K562 (cell line): ENCODE results near the gene RTL10. TPM values are rescaled to one million over a fixed set of nuclear protein-coding genes. Genes with fewer than 3 reads are reported as not detected.

ENCODE experiments used
- CHD1 ChIP-seq: fragments of 200-600 bp; sonication (generic); IDR thresholded peaks from one replicate; pipeline ENCODE4 v1.6.1; 2012; ENCODE audit warnings: mild to moderate bottlenecking, moderate library complexity, low read length, inconsistent platforms
- EZH2 ChIP-seq: IDR thresholded peaks from 2 replicates; pipeline ENCODE4 v1.6.1; 2012; ENCODE audit warnings: low read depth, mild to moderate bottlenecking, inconsistent platforms, low read length, borderline replicate concordance
- HOXB6 ChIP-seq: fragments of 250-450 bp; sonication (Bioruptor Pico); IDR thresholded peaks from 2 replicates; pipeline ENCODE4 v1.5.1; 2022; ENCODE audit warnings: mild to moderate bottlenecking, borderline replicate concordance
- ILF3 ChIP-seq: fragments of 450-650 bp; IDR thresholded peaks from 2 replicates; pipeline ENCODE4 v1.6.1; 2018; ENCODE audit warnings: antibody characterized with exemption, mild to moderate bottlenecking, moderate library complexity, borderline replicate concordance
- MAFF ChIP-seq: IDR thresholded peaks from 2 replicates; pipeline ENCODE4 v1.6.1; 2012; ENCODE audit warnings: low read length, improper control_type of control experiment
- TBL1XR1 ChIP-seq, 2 experiments: IDR thresholded peaks; 2 replicates each; pipeline ENCODE4 v1.6.1; 2012; ENCODE audit warnings: improper control_type of control experiment in 2 of 2, low read length in 2 of 2, mild to moderate bottlenecking in 1 of 2
- TBP ChIP-seq: optimal IDR thresholded peaks from 2 replicates; pipeline ENCODE3; 2011; ENCODE audit warnings: low read depth, low read length, improper control_type of control experiment
- ZNF668 ChIP-seq: fragments of 250-450 bp; sonication (Bioruptor Pico); IDR thresholded peaks from 2 replicates; pipeline ENCODE4 v1.8.0; 2022; ENCODE audit warnings: mild to moderate bottlenecking, inconsistent platforms
- ZNF76 ChIP-seq: fragments of 250-450 bp; sonication (Bioruptor Pico); IDR thresholded peaks from 2 replicates; pipeline ENCODE4 v1.4.0; 2020; ENCODE audit warnings: mild to moderate bottlenecking, moderate library complexity, borderline replicate concordance
- ZSCAN29 ChIP-seq: fragments of 450-650 bp; IDR thresholded peaks from 2 replicates; pipeline ENCODE4 v1.6.1; 2017
- polyA plus RNA-seq, 8 experiments: library from polyadenylated mRNA; depleted of rRNA in 4 of 8; stranded (reverse) in 5 of 8; unstranded in 3 of 8; fragments of >200 nt; fragmentation: Nextera tagmentation in 2 of 8; fragmentation: Illumina TruSeq in 1 of 8; extraction: Ambion mirVana in 2 of 8; extraction: Trizol in 1 of 8; gene quantifications; 2 replicates each; pipeline versions ENCODE4 v1.2.1 to v1.2.3, GENCODE V29; 2011 to 2014; ENCODE audit warnings: inconsistent platforms in 1 of 8, missing spikeins in 1 of 8
- total RNA-seq, 7 experiments: library from RNA; depleted of rRNA in 6 of 7; stranded (reverse); fragments of >200 nt in 6 of 7; fragmentation: Illumina TruSeq in 2 of 7; extraction: Trizol in 2 of 7; gene quantifications; 2 replicates each; pipeline versions ENCODE4 v1.2.1 to v1.2.3, GENCODE V29; 2011 to 2021; ENCODE audit warnings: low replicate concordance in 1 of 7
- TF ChIP-seq, protein P1 (sequence below): fragments of 250-450 bp; sonication (Bioruptor Pico); IDR thresholded peaks from 2 replicates; pipeline ENCODE4 v1.9.0; 2021; ENCODE audit warnings: mild to moderate bottlenecking, inconsistent platforms
- TF ChIP-seq, protein P2 (sequence below): sonication (generic); formaldehyde crosslinking; IDR thresholded peaks from 2 replicates; pipeline ENCODE4 v1.8.0; 2022; ENCODE audit warnings: mild to moderate bottlenecking, missing genetic modification reagents
- TF ChIP-seq, protein P3 (sequence below): fragments of 250-450 bp; sonication (Bioruptor Pico); IDR thresholded peaks from 2 replicates; pipeline ENCODE4 v1.8.0; 2022; ENCODE audit warnings: inconsistent platforms

The RTL10 gene
- total and polyA plus RNA-seq, 9 of the 15 experiments (the other 6 are each of a cell fraction or from before 2014, with no cell fraction given) = 19.8 to 75.5 (median 32.5) TPM

DNA sequence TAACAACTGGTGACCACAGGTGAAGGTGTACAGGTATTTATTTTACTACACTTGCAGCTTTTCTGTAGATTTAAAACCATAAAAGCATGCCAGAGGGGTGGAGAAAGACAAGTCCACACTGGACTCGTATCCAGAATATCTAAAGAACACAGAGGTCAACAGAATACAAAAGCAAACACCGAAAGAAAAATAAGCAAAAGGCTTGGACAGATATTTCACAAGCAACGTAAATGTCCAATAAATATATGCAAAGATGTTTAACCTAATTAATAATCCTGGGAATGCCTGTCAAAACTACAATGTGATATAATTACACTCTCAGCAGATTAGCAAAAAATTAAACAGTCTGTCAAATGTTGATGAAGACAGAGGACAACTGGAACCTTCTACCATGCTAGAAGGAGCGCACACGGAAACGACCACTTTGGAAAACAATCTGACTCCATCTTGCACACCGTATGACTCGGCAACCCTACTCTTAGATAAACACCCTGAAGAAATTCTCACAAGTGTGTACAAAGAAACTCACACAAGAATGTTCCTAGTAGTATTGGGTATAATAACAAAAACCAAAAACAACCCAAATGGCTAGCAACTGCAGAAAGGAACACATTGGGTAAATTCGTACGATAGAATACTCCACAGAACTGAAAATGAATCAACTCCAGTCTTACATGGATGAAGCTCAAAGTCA lies 27.2 kb downstream of the RTL10 start (continued):
- TF ChIP-seq, protein P1, sequence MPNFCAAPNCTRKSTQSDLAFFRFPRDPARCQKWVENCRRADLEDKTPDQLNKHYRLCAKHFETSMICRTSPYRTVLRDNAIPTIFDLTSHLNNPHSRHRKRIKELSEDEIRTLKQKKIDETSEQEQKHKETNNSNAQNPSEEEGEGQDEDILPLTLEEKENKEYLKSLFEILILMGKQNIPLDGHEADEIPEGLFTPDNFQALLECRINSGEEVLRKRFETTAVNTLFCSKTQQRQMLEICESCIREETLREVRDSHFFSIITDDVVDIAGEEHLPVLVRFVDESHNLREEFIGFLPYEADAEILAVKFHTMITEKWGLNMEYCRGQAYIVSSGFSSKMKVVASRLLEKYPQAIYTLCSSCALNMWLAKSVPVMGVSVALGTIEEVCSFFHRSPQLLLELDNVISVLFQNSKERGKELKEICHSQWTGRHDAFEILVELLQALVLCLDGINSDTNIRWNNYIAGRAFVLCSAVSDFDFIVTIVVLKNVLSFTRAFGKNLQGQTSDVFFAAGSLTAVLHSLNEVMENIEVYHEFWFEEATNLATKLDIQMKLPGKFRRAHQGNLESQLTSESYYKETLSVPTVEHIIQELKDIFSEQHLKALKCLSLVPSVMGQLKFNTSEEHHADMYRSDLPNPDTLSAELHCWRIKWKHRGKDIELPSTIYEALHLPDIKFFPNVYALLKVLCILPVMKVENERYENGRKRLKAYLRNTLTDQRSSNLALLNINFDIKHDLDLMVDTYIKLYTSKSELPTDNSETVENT = no peak
- TF ChIP-seq, protein P2, sequence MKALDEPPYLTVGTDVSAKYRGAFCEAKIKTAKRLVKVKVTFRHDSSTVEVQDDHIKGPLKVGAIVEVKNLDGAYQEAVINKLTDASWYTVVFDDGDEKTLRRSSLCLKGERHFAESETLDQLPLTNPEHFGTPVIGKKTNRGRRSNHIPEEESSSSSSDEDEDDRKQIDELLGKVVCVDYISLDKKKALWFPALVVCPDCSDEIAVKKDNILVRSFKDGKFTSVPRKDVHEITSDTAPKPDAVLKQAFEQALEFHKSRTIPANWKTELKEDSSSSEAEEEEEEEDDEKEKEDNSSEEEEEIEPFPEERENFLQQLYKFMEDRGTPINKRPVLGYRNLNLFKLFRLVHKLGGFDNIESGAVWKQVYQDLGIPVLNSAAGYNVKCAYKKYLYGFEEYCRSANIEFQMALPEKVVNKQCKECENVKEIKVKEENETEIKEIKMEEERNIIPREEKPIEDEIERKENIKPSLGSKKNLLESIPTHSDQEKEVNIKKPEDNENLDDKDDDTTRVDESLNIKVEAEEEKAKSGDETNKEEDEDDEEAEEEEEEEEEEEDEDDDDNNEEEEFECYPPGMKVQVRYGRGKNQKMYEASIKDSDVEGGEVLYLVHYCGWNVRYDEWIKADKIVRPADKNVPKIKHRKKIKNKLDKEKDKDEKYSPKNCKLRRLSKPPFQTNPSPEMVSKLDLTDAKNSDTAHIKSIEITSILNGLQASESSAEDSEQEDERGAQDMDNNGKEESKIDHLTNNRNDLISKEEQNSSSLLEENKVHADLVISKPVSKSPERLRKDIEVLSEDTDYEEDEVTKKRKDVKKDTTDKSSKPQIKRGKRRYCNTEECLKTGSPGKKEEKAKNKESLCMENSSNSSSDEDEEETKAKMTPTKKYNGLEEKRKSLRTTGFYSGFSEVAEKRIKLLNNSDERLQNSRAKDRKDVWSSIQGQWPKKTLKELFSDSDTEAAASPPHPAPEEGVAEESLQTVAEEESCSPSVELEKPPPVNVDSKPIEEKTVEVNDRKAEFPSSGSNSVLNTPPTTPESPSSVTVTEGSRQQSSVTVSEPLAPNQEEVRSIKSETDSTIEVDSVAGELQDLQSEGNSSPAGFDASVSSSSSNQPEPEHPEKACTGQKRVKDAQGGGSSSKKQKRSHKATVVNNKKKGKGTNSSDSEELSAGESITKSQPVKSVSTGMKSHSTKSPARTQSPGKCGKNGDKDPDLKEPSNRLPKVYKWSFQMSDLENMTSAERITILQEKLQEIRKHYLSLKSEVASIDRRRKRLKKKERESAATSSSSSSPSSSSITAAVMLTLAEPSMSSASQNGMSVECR (CRISPR knock-in tag) = no peak
- TF ChIP-seq ZNF76 (CRISPR knock-in tag) = no peak
- peak; percentile 73; the same call in 1 of the 2 replicates for TF ChIP-seq MAFF
- TF ChIP-seq CHD1 = no peak
- no peak for TF ChIP-seq ILF3
- TF ChIP-seq TBP = peak; percentile 60
- no peak for TF ChIP-seq ZSCAN29
- TF ChIP-seq, protein P3, sequence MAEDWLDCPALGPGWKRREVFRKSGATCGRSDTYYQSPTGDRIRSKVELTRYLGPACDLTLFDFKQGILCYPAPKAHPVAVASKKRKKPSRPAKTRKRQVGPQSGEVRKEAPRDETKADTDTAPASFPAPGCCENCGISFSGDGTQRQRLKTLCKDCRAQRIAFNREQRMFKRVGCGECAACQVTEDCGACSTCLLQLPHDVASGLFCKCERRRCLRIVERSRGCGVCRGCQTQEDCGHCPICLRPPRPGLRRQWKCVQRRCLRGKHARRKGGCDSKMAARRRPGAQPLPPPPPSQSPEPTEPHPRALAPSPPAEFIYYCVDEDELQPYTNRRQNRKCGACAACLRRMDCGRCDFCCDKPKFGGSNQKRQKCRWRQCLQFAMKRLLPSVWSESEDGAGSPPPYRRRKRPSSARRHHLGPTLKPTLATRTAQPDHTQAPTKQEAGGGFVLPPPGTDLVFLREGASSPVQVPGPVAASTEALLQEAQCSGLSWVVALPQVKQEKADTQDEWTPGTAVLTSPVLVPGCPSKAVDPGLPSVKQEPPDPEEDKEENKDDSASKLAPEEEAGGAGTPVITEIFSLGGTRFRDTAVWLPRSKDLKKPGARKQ = no peak
- TF ChIP-seq ZNF668 (CRISPR knock-in tag) = peak; percentile 10; the same call in 1 of the 2 replicates
- TF ChIP-seq HOXB6 (CRISPR knock-in tag) = no peak
- peak in 1 of 2 experiments; percentile 49; a peak in 1 of 4 replicates for TF ChIP-seq TBL1XR1 (IDR thresholded peaks at IDR 0.05; ENCODE audit: low read length in 2 of 2)
- TF ChIP-seq EZH2 = no peak
